Stimulated activated CD4-positive, alpha-beta T cell treated with anti-CD3 and anti-CD28 coated beads, TNF-alpha, amount 100 ng/mL, for 4 hours (primary cell): ENCODE data around the gene MTLN.
A peak's percentile ranks its signal among the peaks of the same experiment; 100 is the strongest.
"Not testable (repeated sequence)": the region's sequence is repeated elsewhere in the genome, so short reads cannot be mapped to it uniquely, and the experiment has no call there.

Experiments
- DNase-seq, 3 experiments: peaks; one replicate each; pipeline ENCODE4 v3.0.0-alpha.2; 2020; ENCODE audit warnings: low read depth in 3 of 3

Gene MTLN, protein sequence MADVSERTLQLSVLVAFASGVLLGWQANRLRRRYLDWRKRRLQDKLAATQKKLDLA

GRCh38 chr2:110211938-110212858 is at the start of gene MTLN:
TSS of gene MTLN (minus strand) at chr2:110212547. CDS start at chr2:110212525, 22 bp downstream.
- DNase-seq, result peak; percentile 27 to 34 (median 34)

- not testable (repeated sequence) for DNase-seq
These were observed 49.6 kb upstream of the MTLN start for GRCh38 chr2:110261910-110262309.

DNA sequence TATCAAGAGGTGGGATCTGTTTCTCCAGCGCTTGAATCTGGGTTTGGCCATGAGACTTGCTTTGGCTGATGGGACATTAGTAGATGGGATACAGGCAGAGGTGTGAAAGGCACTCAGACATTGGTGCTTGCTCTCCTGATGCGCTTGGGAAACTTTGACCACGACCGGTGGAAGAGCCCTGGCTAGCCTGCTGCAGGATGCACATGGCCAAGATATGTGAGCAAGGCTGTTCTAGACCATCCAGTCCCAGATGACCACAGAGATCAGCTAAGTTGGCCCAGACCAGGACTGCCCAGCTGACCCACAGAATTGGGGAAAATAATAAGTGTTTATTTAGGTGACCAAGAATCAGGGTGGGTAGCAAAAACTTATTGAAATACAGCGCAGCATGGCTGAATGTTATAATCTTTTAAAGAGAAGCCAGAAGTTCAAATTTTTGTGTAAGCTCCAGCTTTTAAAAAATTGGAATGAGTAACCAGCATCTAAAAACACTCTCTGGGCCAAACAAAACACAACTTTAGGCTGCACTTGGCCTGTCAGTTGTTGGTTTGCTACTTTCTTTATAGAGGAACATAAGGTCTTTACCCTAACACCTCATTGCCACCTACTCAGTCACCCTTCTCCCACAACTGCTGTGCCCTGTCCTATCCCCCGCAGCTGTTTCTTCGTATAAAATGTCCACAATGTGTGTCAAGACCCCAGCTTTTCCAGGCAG is 35.9 kb upstream of the MTLN start:
- DNase-seq, result not testable (repeated sequence)

GRCh38 chr2:110245488-110246435 is 33.4 kb upstream of the MTLN start:
- not testable (repeated sequence) for DNase-seq

- DNase-seq, result not testable (repeated sequence)
These were observed 30.9 kb upstream of the MTLN start for GRCh38 chr2:110243283-110243682.

DNA sequence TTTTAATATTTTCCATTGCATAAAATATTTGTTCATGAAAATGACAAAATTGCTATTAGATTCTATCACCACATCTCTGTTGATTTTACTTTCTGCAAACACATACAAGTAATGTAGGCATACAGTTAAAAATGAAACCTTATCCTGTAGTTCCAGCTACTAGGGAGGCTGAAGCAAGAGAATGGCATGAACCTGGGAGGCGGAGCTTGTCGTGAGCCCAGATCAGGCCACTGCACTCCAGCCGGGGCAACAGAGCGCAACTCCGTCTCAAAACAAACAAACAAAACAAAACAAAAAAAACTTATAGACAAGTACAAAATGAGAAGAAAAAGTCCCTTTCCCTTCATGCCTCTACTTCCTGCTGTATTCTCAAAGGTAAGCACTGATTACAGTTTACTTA is 22.2 kb upstream of the MTLN start:
- not testable (repeated sequence) for DNase-seq

DNA sequence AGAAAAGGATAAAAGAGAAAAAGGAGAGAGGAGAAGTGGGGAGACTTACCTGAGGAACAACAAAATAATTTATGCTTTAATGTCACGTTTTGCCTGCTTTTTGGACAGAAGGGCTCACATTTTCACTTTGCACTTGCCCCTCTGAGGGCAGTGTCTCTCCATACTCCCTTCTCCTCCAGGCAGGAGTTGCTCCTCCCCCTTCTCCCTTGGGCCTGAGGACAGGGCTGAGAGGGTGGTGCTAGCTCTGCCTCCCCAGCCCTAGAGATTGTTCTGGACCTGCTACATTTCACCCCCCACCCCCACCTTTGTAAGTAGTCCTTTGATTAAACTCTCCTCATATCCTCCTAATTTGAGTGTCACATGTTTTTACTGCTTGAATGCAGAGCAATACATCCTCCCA is 17.5 kb upstream of the MTLN start:
- not testable (repeated sequence) for DNase-seq

DNA sequence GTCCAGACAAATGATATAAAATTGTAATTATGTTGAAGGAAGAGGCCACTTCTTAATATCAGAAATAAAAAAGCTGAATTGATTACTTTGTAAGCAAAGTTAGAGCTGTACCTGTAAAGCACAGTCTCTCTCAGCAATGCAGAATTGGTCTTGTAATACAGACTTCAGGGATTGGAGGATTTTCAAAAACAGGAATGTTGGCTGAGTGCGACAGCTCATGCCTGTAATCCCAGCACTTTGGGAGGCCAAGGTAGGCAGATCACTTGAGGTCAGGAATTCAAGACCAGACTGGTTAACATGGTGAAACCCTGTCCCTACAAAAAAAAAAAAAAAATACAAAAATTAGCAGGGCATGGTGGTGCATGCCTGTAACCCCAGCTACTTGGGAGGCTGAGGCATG is 10.3 kb upstream of the MTLN start:
- DNase-seq, result not testable (repeated sequence)

DNA sequence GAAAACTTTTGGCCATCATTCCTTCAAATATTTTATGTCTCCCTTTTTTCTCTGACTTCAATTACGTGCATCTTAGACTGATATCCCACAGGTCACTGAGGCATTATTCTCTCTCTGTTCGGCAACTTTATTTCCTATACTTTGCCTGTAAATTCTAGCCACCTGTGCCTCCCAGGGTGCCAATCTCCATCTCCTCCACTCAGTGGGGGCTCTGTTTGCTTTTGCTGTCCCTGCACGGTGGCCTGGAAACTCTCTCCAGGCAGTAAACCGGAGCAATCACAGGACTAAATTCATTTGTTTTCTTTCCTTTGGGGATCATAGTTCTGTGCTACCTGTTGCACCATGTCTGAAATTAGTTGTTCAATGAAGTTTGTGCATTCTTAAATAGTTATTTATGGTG is 9.6 kb upstream of the MTLN start:
- no peak for DNase-seq

- DNase-seq, result no peak
These were observed 7.8 kb upstream of the MTLN start for GRCh38 chr2:110220190-110220564.

GRCh38 chr2:110219496-110220189 is 7.3 kb upstream of the MTLN start:
- no peak for DNase-seq

- not testable (repeated sequence) for DNase-seq
These were observed 6.5 kb upstream of the MTLN start for GRCh38 chr2:110218889-110219288.

- DNase-seq, result no peak
These were observed 4.5 kb upstream of the MTLN start for GRCh38 chr2:110216803-110217202.

- no peak for DNase-seq
These were observed 3.9 kb upstream of the MTLN start for GRCh38 chr2:110216199-110216598.

DNA sequence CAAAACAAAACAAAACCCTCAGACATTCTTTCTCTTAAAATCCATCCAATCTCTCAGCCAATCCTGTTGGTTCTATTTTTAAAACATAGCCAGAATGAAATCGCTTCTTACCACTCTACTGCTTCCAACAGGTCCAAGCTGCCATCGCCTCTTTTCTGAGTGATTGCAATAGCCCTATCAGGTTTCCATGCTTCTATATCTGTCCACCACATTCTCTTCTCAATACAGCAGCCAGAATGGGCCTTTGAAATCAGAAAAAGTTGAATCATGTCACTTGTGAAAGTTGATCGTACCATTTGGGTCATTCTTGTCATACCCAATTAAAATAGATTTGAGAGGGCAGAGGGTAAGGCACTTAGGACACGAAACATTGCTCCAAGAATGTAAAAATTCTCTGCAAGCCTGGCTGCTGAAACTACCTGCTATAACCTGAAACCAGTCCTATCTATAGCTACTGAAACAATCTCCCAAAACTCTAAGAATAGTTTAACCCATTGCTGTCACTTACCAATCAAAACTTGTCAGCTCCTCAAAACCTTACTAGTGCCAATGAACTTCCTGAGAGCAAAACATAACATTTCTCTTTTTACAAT is 3.3 kb upstream of the MTLN start:
- no peak for DNase-seq

- DNase-seq, result no peak
These were observed 2.7 kb upstream of the MTLN start for GRCh38 chr2:110215091-110215490.

- not testable (repeated sequence) for DNase-seq
These were observed 1.2 kb upstream of the MTLN start for GRCh38 chr2:110213522-110213921.

GRCh38 chr2:110205660-110206455 is 6.5 kb downstream of the MTLN start:
- no peak for DNase-seq
